ENCODE measurements around the gene FOXQ1. TPM values are rescaled to one million over a fixed set of nuclear protein-coding genes. Genes with fewer than 3 reads are reported as not detected.

FOXQ1 gene
- total RNA-seq, 1 donor from 2014 or later: not detected

DNA sequence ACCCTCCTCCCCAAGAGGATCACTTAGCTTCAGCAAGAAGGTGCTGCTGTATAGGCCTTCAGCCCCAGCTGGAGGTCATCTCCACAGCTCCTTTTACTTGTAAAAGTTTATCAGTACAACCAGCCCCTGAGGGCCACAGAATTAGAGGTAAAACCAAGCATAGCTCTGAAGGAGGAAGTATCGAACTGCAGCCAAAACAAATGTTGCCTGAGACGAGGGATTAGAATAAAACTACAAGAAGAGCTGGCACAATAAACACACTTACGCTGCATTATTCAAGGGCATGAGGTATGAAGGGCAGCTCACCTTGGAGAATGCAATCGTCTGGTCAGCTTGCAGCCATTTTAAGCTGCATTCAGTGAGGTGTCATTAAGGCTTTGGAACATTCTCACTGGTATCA is 21.1 kb upstream of the FOXQ1 start:
- H3K9me3 Mint-ChIP-seq: no peaks in the 10 kb centered on the region
- CTCF ChIA-PET: no interaction called here
- H3K27me3 Mint-ChIP-seq: peaks cover 25% of the 10 kb centered on the region
- no peaks in the 10 kb centered on the region for H3K4me1 Mint-ChIP-seq
- H3K36me3 Mint-ChIP-seq (ENCODE audit: low read depth): no peaks in the 10 kb centered on the region
- intact Hi-C loops (cut with micrococcal nuclease): no loop called here
- H3K27ac Mint-ChIP-seq: no peak overlapping the region
- DNase-seq (no peak), ATAC-seq (ENCODE audit: low read depth) (no peak)
- no peak overlapping the region for H3K4me3 Mint-ChIP-seq
- TF ChIP-seq, protein P1, sequence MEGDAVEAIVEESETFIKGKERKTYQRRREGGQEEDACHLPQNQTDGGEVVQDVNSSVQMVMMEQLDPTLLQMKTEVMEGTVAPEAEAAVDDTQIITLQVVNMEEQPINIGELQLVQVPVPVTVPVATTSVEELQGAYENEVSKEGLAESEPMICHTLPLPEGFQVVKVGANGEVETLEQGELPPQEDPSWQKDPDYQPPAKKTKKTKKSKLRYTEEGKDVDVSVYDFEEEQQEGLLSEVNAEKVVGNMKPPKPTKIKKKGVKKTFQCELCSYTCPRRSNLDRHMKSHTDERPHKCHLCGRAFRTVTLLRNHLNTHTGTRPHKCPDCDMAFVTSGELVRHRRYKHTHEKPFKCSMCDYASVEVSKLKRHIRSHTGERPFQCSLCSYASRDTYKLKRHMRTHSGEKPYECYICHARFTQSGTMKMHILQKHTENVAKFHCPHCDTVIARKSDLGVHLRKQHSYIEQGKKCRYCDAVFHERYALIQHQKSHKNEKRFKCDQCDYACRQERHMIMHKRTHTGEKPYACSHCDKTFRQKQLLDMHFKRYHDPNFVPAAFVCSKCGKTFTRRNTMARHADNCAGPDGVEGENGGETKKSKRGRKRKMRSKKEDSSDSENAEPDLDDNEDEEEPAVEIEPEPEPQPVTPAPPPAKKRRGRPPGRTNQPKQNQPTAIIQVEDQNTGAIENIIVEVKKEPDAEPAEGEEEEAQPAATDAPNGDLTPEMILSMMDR (IDR thresholded peaks at IDR 0.05): no peak
- POLR2A ChIA-PET: no interaction called here

DNA sequence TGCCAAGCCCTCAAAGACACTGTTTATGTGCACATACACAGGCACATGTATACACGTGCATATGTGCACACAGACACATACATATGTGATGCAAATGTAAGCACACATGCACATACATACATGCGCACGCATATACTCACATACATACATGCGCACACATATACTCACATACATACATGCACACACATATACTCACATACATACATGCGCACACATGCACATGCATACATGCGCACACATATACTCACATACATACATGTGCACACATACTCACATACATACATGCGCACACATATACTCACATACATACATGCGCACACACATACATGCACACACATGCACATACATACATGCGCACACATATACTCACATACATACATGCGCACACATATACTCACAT is 20.5 kb upstream of the FOXQ1 start:
- Mint-ChIP-seq H3K4me1 (no peaks in the 10 kb centered on the region), H3K27me3 (peaks cover 25% of the 10 kb centered on the region), H3K4me3 (no peak overlapping the region), H3K9me3 (no peaks in the 10 kb centered on the region), H3K27ac (no peak overlapping the region), H3K36me3 (ENCODE audit: low read depth) (no peaks in the 10 kb centered on the region)
- ChIA-PET CTCF (no interaction called here), POLR2A (no interaction called here)
- ATAC-seq (ENCODE audit: low read depth): no peak
- TF ChIP-seq, protein P1 (IDR thresholded peaks at IDR 0.05): no peak
- no peak for DNase-seq
- intact Hi-C loops (cut with micrococcal nuclease): no loop called here

DNA sequence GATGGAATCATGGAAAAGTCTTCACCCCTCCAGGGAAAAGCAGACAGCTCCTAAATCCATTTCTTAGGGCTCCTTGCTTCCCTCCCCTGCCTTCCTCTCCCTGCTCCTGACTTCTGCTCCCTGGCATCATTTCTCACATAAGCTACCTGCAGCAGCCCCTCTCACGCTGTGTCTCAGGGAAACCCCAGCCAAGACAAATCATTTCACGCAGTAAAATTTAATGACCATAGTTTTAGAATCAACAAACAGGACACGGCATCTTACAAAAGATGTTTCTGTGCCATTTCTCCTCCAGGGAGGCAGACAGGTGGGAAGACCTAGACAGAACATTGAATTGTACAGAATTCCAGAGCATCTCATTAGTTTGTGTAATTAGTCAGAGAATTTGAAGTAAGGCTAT is 16.5 kb upstream of the FOXQ1 start:
- POLR2A ChIA-PET: no interaction called here
- H3K4me3 Mint-ChIP-seq: no peak overlapping the region
- no peak for ATAC-seq (ENCODE audit: low read depth)
- H3K9me3 Mint-ChIP-seq: no peaks in the 10 kb centered on the region
- no peak overlapping the region for H3K27ac Mint-ChIP-seq
- TF ChIP-seq, protein P1 (IDR thresholded peaks at IDR 0.05): no peak
- H3K36me3 Mint-ChIP-seq (ENCODE audit: low read depth): no peaks in the 10 kb centered on the region
- CTCF ChIA-PET: no interaction called here
- H3K4me1 Mint-ChIP-seq: no peaks in the 10 kb centered on the region
- H3K27me3 Mint-ChIP-seq: peaks cover 22% of the 10 kb centered on the region
- intact Hi-C loops (cut with micrococcal nuclease): no loop called here
- no peak for DNase-seq

DNA sequence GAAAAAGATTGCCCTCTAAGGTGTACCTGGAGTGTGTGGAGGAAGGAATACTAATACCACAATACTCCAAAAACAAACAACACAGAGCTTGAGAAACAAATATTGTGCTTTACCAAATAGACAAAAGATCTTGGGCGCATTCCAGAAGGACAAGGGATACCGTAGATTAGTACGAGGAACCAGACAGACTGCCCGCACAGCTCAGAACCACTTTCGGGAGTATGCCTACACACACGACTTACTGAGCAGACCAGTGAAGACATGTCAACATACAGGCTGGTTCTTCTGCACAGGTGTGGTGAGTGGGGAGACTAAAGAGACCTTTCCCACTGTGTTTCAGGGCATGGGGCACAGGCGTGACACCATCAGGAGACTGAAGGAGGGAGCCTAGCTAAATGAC is 15.8 kb upstream of the FOXQ1 start:
- no peaks in the 10 kb centered on the region for H3K9me3 Mint-ChIP-seq
- H3K4me1 Mint-ChIP-seq: no peaks in the 10 kb centered on the region
- TF ChIP-seq, protein P1 (IDR thresholded peaks at IDR 0.05): no peak
- CTCF ChIA-PET: no interaction called here
- peaks cover 22% of the 10 kb centered on the region for H3K27me3 Mint-ChIP-seq
- H3K27ac Mint-ChIP-seq: no peak overlapping the region
- intact Hi-C loops (cut with micrococcal nuclease): no loop called here
- no peak overlapping the region for H3K4me3 Mint-ChIP-seq
- H3K36me3 Mint-ChIP-seq (ENCODE audit: low read depth): no peaks in the 10 kb centered on the region
- DNase-seq (no peak), ATAC-seq (ENCODE audit: low read depth) (no peak)
- POLR2A ChIA-PET: no interaction called here

DNA sequence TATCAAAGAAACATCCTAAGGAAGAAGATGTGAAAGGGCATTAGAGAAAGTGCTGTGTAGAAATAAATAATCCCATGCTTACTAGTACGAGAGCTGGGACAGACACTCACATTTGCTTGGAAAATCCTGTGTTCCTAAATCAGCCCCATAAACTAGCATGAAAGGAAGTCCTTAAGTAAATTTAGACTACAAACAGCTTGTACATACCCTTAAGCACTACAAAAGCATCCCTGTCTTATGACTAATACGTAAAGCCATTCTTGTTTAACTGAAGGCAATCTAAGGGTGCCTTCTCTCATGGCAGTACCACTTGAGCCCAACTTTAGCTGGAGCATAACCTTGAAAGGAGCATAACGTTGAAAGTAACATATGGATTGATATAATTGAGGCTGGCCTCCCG is 15.4 kb upstream of the FOXQ1 start:
- no peak overlapping the region for H3K27ac Mint-ChIP-seq
- peaks cover 25% of the 10 kb centered on the region for H3K27me3 Mint-ChIP-seq
- no peak overlapping the region for H3K4me3 Mint-ChIP-seq
- intact Hi-C loops (cut with micrococcal nuclease): no loop called here
- H3K9me3 Mint-ChIP-seq: peaks cover 3% of the 10 kb centered on the region
- H3K4me1 Mint-ChIP-seq: no peaks in the 10 kb centered on the region
- TF ChIP-seq, protein P1 (IDR thresholded peaks at IDR 0.05): no peak
- no peak for DNase-seq
- ATAC-seq (ENCODE audit: low read depth): no peak
- H3K36me3 Mint-ChIP-seq (ENCODE audit: low read depth): no peaks in the 10 kb centered on the region
- CTCF ChIA-PET: interaction anchor here (0.6 kb wide), 1 partner anchor 692 kb away, joined by 4 read pairs; no protein-coding TSS in a partner anchor
- POLR2A ChIA-PET: no interaction called here

Measured in activated B cell treated with CpG ODN at 0.5 μM for 24 hours (primary cell).